Measurements from ENCODE around the gene PRKCE.

The PRKCE gene

GRCh38 chr2:46134531-46135227, 483.2 kb downstream of the PRKCE start:
- no peak for DNase-seq (ENCODE audit: low read depth)
- H3K4me3 ChIP-seq (ENCODE audit: control insufficient read depth, low read depth, low read length), result no peak overlapping the region
- TF ChIP-seq CTCF (IDR thresholded peaks at IDR 0.05; ENCODE audit: control insufficient read depth, insufficient read depth, low read depth, low read length, missing control alignments), result no peak

- no peak for DNase-seq (ENCODE audit: low read depth)
- no peak for TF ChIP-seq CTCF (IDR thresholded peaks at IDR 0.05; ENCODE audit: control insufficient read depth, insufficient read depth, low read depth, low read length, missing control alignments)
- no peak overlapping the region for H3K4me3 ChIP-seq (ENCODE audit: control insufficient read depth, low read depth, low read length)
These were observed 483.9 kb downstream of the PRKCE start for GRCh38 chr2:46135228-46135855.

- TF ChIP-seq CTCF (IDR thresholded peaks at IDR 0.05; ENCODE audit: control insufficient read depth, insufficient read depth, low read depth, low read length, missing control alignments), result no peak
- H3K4me3 ChIP-seq (ENCODE audit: control insufficient read depth, low read depth, low read length), result no peak overlapping the region
- DNase-seq (ENCODE audit: low read depth), result no peak
These were observed 484.5 kb downstream of the PRKCE start for GRCh38 chr2:46135958-46136357.

GRCh38 chr2:46136481-46136880, 485.0 kb downstream of the PRKCE start:
- TF ChIP-seq CTCF (IDR thresholded peaks at IDR 0.05; ENCODE audit: control insufficient read depth, insufficient read depth, low read depth, low read length, missing control alignments), result no peak
- DNase-seq (ENCODE audit: low read depth), result no peak
- no peak overlapping the region for H3K4me3 ChIP-seq (ENCODE audit: control insufficient read depth, low read depth, low read length)

- DNase-seq (ENCODE audit: low read depth), result no peak
These were observed 485.5 kb downstream of the PRKCE start for GRCh38 chr2:46136953-46137352.

More at GRCh38 chr2:46136953-46137352, 485.5 kb downstream of the PRKCE start:
- H3K4me3 ChIP-seq (ENCODE audit: control insufficient read depth, low read depth, low read length), result no peak overlapping the region
- TF ChIP-seq CTCF (IDR thresholded peaks at IDR 0.05; ENCODE audit: control insufficient read depth, insufficient read depth, low read depth, low read length, missing control alignments), result no peak
